ENCODE measurements around the gene CIAO2A.
"Not testable (repeated sequence)": the region's sequence is repeated elsewhere in the genome, so short reads cannot be mapped to it uniquely, and the experiment has no call there.

The CIAO2A gene, protein sequence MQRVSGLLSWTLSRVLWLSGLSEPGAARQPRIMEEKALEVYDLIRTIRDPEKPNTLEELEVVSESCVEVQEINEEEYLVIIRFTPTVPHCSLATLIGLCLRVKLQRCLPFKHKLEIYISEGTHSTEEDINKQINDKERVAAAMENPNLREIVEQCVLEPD

GRCh38 chr15:64093627-64094417, at the start of gene CIAO2A:
CIAO2A (minus strand) TSS chr15:64093838; CDS start chr15:64093768, 70 bp downstream.
- DNase-seq, result peak; percentile 98 to 99

DNA sequence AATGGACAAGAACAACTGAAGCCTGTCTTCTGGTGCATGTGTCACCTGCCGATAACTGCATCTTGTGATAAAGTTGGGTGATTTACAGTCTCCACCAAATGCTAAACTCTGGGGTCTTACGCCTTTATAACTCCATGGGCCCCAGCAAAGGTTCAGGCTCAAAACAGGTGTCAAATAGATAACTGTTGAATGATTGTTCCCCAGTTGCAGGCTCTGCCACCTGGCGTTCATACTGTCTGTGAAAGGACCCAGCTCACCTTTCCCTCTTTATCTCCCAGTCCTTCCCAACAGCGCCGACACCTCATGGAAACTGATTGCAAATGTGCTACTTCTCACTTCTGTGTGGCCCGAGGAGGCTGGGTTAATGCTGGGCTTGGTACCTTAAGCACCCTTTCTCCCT, 49.6 kb upstream of the CIAO2A start:
- no peak for DNase-seq

DNA sequence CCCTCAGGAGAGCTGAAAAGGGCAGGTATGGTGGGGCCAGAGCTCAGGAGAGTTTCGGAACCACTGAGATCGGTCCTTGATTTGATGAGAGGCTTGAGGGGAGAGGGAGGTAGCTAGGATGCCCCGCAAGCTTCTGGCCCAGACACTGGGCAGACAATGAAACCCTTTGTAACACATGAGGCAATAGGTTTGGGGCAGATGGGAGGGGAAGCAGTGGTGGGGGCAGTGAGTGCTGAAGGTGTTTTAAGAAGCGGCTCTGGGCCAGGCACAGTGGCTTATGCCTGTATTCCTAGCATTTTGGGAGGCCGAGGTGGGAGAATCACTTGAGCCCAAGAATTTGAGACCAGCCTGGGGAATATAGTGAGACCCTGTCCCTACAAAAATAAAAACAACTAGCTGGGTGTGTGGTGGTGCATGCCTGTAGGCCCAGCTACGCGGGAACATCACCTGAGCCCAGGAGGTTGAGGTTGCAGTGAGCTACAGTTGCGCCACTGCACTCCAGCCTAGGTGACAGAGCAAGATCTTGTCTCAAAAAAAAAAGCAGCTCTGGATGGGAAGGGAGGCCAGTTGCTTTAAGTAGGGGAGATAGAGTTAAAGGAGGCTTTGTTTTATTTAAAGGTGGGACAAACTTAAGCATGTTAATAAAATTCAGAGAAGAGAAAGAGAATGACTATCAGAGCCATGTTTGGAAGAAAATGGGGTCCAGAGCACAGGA, 48.3 kb upstream of the CIAO2A start:
- no peak for DNase-seq

DNA sequence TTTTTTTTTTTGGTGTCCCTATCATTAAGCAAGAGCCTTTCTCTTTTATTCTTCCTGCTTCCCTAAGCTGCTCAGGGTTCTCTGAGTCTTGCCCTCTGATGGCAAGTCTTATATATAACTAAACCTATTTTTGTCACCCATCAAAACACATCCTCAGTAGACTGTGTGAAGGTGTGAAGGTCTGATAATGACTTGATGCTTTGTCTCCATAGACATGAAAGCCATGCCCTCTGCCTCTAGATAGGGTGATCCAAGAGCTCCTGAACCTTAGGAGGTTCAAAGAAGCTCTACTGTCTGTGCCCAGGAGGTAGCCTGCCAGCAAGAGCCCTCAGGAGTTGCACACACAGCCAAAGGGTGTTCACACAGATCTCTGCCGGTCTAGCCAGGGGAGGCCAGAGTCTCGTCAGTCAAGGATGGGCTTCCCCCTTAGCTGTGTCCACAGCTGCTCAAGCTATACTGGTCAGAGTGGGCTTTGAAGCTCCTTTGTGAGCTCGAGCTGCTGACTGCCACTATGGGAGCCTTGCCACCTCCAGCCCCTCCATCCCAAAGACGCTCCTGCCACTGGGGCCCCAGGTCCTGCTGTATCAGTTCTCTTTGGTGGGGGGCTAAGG, 44.8 kb upstream of the CIAO2A start:
- DNase-seq, result no peak

- DNase-seq, result no peak
Measured at GRCh38 chr15:64137226-64137833, 43.7 kb upstream of the CIAO2A start.

DNA sequence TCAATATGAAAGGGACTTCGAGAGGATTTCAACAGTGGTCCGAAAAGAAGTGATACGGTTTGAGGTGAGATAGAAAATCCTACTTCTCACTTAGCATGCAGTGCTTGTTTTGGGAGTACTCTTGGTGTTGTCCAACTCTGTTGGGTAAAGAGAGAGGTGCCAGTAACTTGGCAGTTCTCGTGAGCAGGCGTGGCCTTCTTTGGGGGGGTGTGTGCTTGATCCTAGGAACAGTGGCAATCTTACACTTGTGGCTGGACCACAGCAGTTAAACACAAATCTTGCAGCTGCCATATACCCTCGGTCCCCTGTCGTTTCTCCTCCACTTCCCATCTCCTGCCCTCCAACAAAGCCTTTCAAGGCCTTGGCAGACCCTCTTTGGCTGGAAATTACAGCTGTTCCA, 42.7 kb upstream of the CIAO2A start:
- DNase-seq, result no peak

DNA sequence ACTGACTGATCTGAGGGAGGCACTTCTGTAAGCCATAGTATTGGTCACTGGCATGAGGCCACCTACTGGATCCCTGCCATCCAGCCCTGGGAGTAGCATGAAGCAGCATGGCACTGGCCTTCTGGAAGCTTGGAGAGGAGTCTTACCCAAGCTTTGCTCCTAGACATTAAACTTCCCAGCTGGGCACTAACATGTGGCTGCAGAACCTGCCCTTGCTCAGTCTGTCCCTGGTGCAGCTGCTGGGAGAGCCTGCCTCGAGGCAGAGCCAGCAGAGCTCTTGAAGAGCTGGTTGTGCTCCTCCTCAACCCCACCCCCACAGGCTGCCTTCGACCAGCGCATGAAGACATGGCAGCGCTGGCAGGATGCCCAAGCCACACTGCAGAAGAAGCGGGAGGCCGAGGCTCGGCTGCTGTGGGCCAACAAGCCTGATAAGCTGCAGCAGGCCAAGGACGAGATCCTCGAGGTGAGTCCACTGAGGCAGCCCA, 40.7 kb upstream of the CIAO2A start:
- DNase-seq, result no peak

DNA sequence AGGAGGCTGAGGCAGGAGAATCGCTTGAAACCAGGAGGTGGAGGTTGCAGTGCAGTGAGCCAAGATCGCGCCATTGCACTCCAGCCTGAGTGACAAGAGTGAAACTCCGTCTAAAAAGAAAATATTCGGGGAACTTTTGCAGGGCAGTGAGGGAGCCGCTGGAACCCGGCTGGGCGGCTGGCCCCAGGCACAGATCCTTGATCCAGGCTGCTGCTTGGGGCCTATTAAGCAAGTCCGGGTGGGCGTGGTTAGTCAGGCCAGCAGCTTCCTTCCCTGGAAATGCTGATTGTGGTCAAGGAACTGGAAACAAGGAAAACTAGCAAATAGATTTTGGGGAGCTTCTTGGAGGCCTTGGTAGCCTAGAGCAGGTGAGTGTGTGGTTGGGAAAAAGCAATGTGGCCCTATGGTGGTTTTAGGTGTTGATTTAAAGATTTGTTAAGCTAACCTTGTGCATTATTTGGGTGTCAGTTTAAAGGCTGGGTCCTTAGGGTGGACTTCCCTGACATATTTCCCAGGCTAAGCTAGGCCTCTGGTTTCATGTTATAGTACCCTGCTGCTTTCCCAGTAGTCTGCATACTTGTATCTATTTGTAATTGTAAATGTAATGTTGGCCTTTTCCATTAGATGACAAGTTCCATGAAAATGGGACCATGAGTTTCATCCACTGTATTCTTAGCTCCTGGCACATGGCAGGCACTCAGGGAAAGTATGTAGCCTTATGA, 40.1 kb upstream of the CIAO2A start:
- no peak for DNase-seq

DNA sequence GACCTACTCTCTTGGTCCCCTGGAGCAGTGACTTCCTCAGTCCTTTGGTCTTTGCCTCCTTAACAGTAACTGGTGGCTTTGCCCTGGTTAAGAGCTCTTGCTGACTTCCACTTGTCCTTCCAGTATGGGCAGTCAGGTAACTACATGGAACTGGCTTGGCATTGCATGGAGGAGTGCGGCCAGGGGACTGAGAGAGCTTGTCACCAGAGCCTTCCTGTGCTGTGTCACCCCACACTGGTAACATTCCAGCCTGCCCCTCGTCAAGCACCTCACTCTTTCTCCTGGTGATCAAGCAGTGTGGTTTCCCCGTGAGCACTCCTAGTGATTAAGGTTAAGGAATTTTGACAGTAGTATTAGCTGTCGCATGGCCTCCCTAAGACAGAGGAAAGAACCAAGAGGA, 38.6 kb upstream of the CIAO2A start:
- DNase-seq, result no peak

DNA sequence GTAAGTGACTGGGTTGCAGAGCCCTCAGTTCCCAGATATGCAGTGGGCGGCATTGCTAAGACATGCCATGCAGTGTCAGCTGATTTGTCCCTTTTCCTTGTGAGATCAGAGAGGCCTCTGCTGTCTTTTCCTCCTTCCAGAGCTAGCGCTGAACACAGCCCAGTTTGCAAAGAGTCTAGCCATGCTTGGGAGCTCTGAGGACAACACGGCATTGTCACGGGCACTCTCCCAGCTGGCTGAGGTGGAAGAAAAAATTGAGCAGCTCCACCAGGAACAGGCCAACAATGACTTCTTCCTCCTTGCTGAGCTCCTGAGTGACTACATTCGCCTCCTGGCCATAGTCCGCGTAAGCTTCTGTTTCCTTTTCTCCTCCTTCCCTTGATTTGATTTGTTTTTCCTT, 37.9 kb upstream of the CIAO2A start:
- DNase-seq, result no peak

DNA sequence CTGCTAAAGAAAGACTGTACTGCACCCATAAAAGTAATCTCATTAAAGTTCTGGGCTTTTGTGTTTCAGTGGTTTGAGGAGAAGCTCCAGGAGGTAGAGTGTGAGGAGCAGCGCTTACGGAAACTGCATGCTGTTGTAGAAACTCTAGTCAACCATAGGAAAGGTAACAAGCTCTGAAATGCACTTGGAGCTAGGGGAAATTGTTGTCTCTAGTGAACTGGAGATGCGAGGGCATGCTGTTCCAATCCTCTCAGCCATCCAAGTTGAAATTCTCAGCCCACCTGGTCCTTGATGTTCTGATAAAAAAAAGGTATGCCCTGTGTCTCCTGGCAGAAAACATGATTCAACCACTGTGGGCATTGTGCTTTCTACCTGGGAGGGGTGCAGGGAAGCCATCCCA, 36.5 kb upstream of the CIAO2A start:
- no peak for DNase-seq

DNA sequence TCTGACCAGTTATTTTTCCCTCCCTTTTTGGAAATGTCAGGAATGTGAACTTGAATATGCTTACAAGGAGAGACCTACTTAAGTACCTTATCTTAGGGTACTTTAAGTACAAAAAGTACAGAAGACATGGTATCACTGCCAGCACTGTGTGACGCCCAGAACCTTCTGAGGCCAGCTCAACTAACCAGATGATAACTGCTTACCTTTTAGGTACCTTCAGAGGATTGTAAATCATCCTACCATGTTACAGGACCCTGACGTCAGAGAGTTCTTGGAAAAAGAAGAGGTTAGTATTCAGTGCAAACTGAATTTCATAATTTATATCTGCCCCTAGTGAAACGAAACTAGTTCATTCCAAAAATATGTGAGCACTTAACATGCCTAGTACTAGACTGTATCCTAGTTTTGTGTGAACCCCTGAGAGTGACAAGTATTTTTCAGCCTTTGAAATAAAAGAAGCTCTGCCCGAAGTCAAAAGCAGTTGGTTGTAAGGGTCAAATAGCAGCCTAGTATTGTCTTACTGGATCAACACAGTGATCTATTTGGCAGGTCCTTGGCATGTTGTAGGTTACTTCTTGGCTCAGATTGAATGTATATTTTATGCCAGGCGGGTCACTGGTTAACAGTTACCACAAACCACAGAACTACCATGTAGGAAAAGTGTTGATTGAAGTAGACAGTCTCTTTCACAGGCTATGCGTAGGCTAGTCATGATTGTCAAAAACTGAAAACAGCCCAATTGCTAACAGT, 34.1 kb upstream of the CIAO2A start:
- no peak for DNase-seq

GRCh38 chr15:64125978-64126377, 32.3 kb upstream of the CIAO2A start:
- no peak for DNase-seq

GRCh38 chr15:64122936-64123351, 29.3 kb upstream of the CIAO2A start:
- DNase-seq, result no peak

DNA sequence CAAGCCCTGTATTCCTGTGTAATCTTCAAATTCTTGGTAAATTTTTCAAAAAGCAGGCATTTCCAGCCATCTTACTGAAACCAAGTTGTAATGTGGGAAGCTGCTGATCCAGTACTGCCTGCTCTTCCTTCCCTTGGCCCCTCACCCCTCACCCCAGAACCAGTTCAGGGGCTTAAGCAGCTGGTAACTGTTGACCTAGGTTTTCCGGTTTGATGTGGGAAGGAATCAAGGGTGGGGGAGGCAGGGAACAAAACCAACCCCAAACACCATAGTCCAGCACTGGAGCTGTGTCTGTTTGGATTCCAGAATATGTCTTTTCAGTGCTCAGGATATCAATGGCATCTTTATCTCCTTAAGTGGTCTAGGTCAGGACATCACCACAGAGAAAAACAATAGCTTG, 28.8 kb upstream of the CIAO2A start:
- DNase-seq, result no peak

GRCh38 chr15:64121614-64122013, 28.0 kb upstream of the CIAO2A start:
- DNase-seq, result peak in 1 of 2 experiments; percentile 26

DNA sequence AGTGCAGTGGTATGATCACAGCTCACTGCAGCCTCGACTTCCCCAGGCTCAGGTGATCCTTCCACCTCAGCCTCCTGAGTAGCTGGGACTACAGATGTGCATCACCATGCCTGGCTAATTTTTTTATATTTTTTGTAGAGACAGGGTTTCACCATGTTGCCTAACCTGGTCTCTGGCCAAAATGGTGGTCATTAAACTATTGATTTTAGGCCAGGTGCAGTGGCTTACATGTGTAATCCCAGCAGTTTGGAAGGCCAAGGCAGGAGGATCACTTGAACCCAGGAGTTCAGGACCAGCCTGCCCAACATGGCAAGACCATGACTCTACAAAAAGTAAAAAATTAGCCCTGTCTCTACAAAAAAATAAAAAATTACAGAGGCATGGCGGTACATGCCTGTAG, 26.7 kb upstream of the CIAO2A start:
- not testable (repeated sequence) for DNase-seq

DNA sequence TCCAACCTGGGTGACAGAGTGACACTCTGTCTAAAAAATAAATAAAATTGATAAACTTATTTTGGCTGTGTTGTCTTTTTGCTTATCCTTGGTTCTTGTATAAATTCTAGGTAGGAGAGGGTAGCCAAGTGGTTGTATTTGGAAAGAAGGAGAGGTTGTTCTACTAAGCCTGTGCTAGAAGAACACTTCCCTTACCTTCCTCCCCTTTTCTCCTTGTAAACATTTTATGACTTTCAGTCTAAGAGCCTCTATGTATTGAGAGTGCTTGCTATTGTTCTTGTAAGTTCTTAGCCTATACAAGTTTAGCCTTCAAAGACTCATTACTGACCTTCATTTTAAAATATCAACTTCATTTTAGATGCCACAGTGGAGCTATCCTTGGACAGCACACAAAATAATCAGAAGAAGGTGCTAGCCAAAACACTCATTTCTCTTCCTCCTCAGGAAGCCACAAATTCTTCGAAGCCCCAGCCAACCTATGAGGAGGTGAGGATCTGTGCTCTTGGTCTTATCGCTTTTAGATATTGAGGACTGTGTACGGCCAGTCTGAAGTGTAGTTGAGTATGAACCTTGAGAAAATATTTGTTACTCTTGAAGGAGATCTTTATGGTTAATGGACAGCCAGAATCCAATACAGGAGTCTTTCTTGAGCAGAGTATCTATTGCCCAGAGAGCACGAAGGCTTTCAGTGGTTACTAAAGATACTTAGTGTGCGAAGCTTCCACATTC, 24.3 kb upstream of the CIAO2A start:
- DNase-seq, result no peak

- no peak for DNase-seq
Measured at GRCh38 chr15:64112904-64113303, 19.3 kb upstream of the CIAO2A start.

- no peak for DNase-seq
Measured at GRCh38 chr15:64112073-64112772, 18.6 kb upstream of the CIAO2A start.

All from NCI-H526 (cell line).